ENCODE results near the gene TRPM4.

TRPM4 gene

GRCh38 chr19:49190781-49191180 lies 33.2 kb downstream of the TRPM4 start:
- DNase-seq (ENCODE audit: low read depth, low spot score): no peak
- no peak for TF ChIP-seq CTCF (IDR thresholded peaks at IDR 0.05; ENCODE audit: low read depth, low read length)
- in situ Hi-C loops (cut with HindIII; ENCODE audit: low sequenced_read_pairs): no loop called here
- no peak overlapping the region for H3K4me3 ChIP-seq (ENCODE audit: low read depth, low read length)

- H3K4me3 ChIP-seq (ENCODE audit: low read depth, low read length): no peak overlapping the region
- in situ Hi-C loops (cut with HindIII; ENCODE audit: low sequenced_read_pairs): no loop called here
- no peak for TF ChIP-seq CTCF (IDR thresholded peaks at IDR 0.05; ENCODE audit: low read depth, low read length)
- no peak for DNase-seq (ENCODE audit: low read depth, low spot score)
Measured at GRCh38 chr19:49193822-49194394, 36.3 kb downstream of the TRPM4 start.

GRCh38 chr19:49194408-49194807 lies 36.8 kb downstream of the TRPM4 start:
- TF ChIP-seq CTCF (IDR thresholded peaks at IDR 0.05; ENCODE audit: low read depth, low read length): no peak
- DNase-seq (ENCODE audit: low read depth, low spot score): no peak
- in situ Hi-C loops (cut with HindIII; ENCODE audit: low sequenced_read_pairs): no loop called here
- no peak overlapping the region for H3K4me3 ChIP-seq (ENCODE audit: low read depth, low read length)

- no peak for TF ChIP-seq CTCF (IDR thresholded peaks at IDR 0.05; ENCODE audit: low read depth, low read length)
- DNase-seq (ENCODE audit: low read depth, low spot score): no peak
- in situ Hi-C loops (cut with HindIII; ENCODE audit: low sequenced_read_pairs): no loop called here
- no peak overlapping the region for H3K4me3 ChIP-seq (ENCODE audit: low read depth, low read length)
Measured at GRCh38 chr19:49196527-49197240, 39.1 kb downstream of the TRPM4 start.

- no peak overlapping the region for H3K4me3 ChIP-seq (ENCODE audit: low read depth, low read length)
- in situ Hi-C loops (cut with HindIII; ENCODE audit: low sequenced_read_pairs): no loop called here
- no peak for DNase-seq (ENCODE audit: low read depth, low spot score)
- TF ChIP-seq CTCF (IDR thresholded peaks at IDR 0.05; ENCODE audit: low read depth, low read length): no peak
Measured at GRCh38 chr19:49200238-49200862, 42.8 kb downstream of the TRPM4 start.

- H3K4me3 ChIP-seq (ENCODE audit: low read depth, low read length): no peak overlapping the region
- TF ChIP-seq CTCF (IDR thresholded peaks at IDR 0.05; ENCODE audit: low read depth, low read length): no peak
- DNase-seq (ENCODE audit: low read depth, low spot score): no peak
- in situ Hi-C loops (cut with HindIII; ENCODE audit: low sequenced_read_pairs): no loop called here
Measured at GRCh38 chr19:49201042-49201441, 43.5 kb downstream of the TRPM4 start.
